ENCODE measurements around the gene FTO.

- TF ChIP-seq CTCF (IDR thresholded peaks at IDR 0.05) = no peak
- no peak for TF ChIP-seq ZFX (IDR thresholded peaks at IDR 0.05; ENCODE audit: borderline replicate concordance)
Observed at GRCh38 chr16:53821957-53822625, 118.1 kb downstream of the FTO start.
